GM19452 (cell line): ENCODE measurements around the gene COX8A.
"Not testable (repeated sequence)": the region's sequence is repeated elsewhere in the genome, so short reads cannot be mapped to it uniquely, and the experiment has no call there.

Experiments
- ATAC-seq: cut with Tn5 transposase; IDR thresholded peaks from one replicate; pipeline ENCODE4 v1.9.1; 2021; ENCODE audit not compliant: unreplicated experiment

COX8A gene, protein sequence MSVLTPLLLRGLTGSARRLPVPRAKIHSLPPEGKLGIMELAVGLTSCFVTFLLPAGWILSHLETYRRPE

DNA sequence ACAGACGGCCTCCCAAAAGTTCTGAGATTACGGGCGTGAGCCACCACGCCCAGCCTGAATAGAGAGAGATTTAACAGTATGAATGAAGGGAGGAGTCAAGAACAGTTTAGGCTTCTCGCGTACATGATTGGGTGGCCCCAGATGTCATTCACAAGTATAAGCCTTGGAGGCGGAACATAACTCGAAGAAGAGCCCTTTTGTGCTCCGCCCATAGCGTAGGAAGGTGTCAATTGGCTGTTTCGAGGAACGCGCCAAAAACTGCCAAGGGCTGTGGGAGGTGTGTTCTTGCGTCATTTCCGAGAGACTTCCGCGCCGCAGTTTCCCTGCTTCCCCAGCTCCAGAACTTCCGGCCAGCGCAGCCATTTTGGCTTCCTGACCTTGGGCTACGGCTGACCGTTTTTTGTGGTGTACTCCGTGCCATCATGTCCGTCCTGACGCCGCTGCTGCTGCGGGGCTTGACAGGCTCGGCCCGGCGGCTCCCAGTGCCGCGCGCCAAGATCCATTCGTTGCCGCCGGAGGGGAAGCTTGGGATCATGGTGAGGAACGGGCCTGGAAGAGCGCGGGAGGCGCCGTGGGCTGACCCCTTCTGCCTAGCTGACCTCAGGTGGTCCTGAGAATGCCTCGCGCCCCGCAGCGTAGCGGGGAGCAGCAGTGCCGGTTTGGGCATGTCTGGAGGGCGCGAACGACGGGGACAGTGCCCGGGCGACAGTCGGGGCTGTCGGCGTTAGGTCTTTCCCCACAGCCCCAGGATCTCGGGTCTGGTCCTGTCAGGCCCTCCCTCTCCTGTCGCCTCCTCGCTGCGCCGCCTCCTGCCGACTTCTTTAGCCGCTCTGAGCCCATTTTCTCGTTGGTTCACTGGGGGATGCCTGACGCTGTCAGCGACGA lies at the start of gene COX8A:
COX8A (plus strand) TSS at position 362 of the 885 bp plus-strand sequence; CDS start at position 423, 61 bp downstream.
- ATAC-seq: peak; percentile 96

DNA sequence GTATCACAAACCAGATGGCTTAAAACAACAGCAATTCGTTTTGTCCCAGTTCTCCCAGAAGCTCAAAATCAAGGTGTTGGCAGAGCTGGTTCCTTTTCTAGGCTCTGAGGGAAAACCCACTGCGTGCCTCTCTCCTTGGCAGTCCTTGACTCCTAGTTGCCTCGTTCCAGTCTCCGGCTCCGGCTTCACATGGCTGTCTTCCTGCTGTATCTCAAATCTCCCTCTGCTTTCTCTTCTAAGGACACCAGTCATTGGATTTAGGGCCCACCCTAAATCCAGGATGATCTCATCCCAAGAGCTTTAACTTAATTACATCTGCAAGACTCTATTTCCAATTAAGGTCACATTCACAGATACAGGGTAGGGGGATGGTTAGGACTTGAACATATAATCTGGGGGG lies 44.8 kb upstream of the COX8A start:
- ATAC-seq: no peak

DNA sequence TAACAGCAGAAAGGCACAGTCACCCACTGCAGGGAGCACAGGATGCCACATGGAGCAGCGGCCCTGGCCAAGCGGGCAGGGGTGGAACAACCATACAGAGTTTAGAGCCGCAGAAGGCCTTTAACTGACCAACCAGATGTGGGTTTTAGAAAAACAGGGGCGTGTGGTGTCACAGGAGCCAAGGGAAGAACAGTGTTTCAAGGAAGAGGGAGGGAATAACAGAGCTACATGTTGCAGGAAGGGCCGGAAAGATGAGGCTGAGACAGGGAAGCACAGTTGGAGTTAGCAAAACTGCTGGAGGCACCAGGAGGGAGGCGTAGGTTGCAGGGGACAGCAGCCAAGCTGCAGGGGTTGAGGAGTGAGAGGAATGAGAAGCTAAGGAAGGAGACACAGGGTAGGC lies 43.4 kb upstream of the COX8A start:
- no peak for ATAC-seq

DNA sequence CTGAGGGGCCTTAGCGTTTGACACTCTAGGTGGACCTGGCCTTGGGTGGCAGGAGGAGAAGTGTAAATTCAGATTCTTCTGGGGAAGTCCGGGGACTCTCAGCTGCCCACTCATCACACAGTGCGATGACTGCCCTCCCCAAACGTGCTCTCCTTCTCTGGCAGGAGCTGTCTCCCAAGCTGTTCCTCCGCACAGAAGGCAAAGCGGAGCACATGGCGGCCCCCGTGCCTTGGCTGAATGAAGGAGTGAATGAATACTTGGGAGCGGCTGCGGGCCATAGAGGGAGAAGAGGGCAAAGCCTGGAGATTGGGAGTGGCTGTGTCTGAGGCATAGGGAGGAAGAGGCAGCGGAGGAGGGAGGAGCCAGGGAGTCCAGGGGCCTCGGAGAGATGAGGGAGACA lies 42.5 kb upstream of the COX8A start:
- no peak for ATAC-seq

DNA sequence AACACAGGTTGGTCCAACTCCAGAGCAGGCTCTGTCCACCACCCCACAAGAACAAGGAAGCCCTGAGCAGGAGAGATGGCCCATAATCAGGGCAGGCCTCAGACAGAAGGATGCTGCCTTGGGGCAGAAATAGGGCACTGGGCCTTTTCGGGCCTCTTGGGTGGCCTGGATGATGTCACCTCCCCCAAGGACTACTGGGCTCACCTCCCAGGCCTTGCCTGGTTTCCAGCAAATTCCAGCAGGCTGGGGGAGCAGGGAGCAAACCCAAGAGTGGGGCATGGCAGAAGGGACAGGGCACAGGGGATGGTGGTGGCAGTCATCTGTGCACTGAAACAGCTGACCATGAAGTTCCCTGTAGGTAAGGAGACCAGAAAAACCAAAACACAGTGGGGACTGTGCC lies 41.0 kb upstream of the COX8A start:
- ATAC-seq: no peak

DNA sequence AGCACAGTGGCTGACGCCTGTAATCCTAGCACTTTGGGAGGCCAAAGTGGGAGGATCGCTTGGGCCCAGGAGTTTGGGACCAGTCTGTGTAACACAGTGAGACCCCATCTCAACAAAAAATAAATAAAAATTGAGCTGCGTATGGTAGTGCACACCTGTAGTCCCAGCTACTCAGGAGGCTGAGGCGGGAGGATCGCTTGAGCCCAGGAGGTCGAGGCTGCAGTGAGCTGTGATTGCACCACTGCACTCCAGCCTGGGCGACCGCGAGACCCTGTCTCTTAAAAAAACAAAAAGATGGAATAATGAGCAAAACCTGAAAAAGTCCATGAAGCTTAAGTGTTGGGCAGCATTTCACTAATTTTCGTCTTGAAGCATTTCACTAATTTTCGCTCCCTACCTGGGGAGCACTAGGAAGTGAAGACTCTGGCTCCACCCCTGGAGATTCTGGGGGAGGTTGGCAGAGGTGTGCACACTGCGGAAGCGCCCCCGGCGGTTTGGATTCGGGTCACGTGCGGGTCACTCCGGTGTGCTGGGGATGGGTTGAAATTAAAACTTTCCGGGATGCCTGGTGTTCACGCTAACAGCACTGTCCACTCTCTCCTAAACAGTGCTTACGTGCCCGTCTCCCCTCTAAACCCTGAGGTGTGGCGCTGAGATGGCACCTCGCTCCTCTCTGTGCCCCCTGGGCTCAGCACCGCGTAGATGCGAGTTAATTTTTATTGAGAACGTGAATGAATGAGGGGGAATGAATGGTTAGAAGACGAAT lies 36.5 kb upstream of the COX8A start:
- ATAC-seq: peak; percentile 15

DNA sequence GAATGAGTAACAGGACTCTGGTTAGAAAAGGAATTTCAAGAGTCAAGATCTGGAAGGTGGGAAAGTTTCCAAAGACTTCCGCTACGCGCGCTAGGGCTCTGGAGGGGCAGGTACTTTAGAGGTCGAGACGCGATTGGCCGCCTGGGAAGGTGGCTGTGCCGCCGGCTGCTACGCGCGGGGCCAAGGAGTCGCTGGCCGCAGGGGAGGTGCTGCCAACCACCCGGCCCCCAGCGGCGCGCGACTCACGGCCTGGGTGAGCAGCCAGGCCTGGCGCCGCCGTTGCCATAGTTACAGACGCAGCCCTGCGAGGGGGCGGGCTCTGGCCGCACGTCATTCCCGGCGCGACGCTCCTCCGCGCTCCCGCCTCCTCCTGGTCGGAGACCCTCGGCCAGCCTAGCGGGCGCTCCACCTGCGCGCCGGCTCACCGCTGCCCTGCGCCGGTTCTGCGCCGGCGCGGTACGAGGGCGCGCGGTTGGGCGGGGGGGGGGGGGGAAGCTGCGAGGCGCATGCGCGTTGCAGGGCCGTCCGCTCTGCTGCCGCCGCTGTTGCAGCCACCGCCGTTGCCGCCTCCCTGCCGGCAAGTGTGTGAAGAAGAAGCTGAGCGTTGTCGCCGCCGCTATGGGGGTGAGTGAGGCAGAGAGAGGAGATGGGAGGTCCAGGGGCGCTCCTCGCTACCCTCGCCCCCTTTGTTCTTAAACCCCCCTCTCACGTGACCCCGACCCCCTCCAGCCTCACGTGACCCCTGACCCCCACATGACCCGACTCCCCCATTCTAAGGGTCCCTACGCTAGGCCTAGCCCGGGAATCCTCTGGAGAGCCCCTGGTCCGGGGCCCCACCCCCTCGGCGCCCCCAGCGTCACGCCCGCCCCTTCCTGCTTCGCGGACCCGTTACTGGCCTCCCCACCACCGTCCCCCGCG lies 35.7 kb upstream of the COX8A start, which contains the start of gene NAA40:
NAA40 (plus strand) TSS at position 524 of the 918 bp plus-strand sequence; CDS start at position 619, 95 bp downstream.
- ATAC-seq: peak; percentile 88

DNA sequence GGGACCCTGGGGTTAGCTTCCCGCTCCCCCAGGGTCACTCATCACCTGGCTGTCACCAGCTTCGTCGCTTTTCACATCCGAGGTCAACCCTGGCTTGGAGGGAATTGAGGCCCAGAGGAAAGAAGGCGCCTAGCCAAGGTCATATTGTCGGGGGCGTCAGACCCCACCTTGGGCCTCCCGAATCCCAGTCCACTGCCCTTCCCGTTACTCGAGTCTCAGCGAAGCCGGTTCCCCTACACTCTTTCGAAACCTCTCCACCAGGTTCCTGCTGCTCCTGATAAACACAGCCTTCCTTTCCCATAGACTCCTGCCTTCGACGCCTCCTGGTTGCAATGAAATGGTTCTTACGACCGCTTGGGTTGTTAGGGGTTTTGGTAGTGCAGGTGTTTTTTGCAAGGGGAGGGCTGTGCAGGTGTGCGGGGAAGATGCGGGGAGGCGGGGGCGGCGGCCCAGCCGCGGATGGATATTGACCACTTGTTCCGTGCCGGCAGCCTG lies 35.0 kb upstream of the COX8A start:
- no peak for ATAC-seq

DNA sequence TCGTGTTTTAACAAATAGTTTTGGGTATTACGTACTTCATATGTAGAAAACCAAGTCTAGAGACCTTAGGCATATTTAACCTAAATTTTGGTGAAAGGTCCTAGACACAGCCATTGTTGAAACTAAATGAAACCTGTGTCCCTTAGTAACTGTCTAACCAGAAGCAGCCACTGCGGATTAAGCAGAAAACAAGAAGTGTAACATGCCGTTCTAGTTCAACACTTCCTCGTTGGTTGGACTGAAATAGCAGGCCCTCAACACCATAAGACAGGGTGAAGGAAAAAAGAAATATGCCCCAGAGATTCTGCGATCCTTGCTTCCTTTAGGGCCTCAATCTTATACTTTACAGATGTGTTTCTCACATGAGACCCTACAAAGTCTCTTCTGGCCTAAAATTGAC lies 33.6 kb upstream of the COX8A start:
- ATAC-seq: no peak

DNA sequence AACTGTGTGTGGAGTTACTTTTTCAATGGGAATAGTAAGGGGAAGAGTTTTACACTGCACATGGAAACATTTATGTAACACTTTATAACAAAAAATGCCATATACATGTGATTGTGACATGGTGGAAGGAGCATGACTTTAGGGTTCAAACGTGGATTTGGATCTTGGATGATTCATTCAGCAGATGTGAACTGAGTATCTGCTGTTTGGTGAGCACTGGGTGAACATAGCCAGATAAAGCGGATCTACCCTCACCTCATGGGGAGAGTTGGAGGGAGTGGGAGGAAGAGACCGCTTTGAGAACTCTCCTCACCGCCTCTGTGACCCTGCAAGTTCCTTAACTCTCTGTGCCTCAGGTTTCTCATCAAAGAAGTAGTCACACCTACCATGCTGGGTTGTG lies 32.5 kb upstream of the COX8A start:
- ATAC-seq: no peak

DNA sequence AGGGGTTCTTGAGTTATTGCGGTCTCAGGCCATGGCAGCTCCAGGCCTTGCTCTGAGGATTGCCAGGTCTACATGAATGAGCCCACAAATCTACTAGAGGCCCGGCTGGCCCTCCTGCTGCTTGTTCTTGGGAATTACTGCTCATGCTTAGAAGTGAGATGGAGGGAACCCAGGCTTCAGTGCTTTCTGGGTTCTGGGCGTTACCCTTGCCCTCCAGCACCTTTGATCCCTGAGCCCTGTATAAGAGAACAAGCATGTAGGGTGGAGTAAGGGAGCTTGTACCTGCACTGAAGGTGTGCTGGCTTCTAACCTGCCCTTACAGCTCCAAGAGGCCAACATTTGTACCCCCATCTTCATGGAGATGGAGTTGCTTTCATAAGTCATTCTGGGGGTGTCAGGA lies 31.6 kb upstream of the COX8A start:
- ATAC-seq: no peak

DNA sequence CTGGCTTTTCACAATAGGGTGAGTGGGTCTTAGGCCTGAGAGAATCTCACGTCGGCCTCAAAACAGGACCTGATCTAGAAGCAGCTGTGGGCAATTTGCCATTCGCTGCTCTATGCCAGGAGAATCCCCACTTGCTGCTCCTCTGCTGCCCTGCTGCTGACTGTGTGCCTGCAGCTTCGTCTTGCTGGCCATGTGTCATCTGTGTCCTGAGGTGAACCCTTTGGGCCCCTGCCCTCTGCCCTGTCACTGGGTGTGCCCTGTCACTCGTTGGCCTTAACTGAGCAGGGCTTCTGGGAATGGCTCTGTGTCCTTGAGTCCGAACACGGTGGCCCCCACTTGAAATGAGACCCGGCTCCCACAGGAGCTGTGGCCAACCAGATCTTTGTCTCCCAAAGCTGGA lies 29.4 kb upstream of the COX8A start:
- ATAC-seq: no peak

DNA sequence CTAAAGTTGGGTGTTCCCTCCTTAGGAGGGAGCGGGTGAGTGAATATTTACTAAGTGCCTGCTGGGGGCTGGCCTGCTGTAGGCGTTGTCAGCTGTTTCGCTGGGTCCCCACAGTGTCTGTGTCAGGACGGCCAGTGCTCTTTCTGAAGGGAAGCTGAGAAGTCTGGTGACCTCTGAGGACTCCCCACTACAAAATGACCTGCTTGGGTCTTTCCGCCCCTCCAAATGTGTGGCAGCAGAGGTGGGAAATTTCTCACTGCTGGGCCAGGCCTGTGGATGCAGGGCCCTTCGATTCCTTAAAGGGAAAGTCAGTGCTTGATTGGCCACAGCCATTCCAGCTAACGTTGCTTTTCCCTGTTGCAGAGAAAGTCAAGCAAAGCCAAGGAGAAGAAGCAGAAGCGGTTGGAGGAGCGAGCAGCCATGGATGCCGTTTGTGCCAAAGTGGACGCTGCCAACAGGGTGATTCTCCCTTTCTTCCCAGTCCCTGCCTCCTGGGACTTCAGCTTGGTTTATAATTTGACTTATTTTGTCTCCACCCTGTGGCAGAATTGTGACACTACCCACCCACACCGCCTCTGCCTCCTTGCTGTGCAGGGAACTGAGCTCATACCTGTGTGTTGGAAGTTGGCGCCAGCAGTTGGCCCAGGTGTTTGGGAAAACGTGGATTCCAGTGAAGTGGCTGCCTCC lies 28.8 kb upstream of the COX8A start:
- ATAC-seq: no peak

DNA sequence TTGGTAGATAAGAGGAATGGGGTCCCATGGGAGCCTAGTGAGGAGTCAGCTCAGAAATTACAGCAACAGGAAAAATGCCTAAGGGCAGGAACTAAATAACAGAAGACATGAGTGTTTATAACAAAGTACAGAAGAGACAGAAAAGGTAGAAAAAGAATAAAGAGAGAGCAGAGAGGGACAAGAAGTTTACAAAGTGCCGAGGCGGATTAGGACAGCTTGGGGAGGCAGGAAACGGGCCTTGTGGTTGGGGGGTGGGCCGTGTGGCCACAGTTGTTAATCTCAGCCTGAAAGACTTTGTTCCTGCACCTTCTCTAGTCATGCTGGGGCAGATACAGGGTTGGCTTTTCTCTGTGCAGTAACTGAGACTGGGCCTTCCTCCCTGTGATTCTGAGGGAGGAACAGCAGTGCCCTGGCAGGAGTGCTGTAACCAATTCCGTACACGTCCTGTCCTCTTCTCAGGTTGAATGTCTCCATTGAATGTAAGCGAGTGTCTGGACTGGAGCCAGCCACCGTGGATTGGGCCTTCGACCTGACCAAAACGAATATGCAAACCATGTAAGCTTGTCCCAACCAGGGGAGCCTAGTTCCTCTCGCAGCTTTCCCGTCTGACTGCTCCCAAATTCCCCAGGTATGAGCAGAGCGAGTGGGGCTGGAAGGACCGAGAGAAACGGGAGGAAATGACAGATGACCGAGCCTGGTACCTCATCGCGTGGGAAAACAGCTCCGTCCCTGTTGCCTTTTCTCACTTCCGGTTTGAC lies 22.5 kb upstream of the COX8A start:
- no peak for ATAC-seq

DNA sequence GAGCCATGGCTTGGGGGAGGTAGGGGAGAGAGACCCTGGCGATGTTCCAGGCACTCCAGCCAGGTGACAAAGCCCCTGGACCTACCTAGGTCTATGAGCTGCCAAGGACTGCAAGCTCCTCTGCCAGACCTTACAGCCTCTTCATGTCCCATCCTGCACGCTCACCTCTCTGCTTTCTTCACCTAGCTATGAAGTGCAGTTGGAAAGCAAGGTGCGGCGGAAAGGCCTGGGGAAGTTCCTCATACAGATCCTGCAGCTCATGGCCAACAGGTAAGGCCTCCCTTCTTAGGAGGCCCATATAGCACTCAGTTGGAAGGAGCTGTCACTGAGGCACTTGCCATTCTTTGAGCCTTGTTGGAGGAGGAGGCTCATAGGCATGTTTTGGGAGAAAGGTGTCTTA lies 21.9 kb upstream of the COX8A start:
- ATAC-seq: no peak

DNA sequence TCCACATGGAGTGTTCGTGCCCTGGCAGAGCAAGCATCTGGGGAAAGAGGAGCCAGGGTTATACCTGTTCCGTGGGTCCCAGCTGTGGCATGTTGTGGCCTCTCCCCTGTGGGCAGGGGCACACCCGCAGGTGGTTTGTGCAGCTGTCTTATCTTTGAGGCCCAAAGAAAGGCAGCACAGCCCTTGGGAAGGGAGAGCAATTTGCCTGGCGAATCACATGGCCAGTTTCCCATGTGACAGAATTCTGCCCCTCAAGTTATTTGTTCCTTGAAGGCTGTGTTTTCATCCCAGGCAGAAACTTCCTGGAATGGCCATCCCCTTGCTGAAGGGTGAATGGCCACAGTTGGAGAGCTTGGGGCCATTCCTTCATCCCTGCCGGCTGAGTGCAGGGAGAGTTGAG lies 16.4 kb upstream of the COX8A start:
- ATAC-seq: no peak

DNA sequence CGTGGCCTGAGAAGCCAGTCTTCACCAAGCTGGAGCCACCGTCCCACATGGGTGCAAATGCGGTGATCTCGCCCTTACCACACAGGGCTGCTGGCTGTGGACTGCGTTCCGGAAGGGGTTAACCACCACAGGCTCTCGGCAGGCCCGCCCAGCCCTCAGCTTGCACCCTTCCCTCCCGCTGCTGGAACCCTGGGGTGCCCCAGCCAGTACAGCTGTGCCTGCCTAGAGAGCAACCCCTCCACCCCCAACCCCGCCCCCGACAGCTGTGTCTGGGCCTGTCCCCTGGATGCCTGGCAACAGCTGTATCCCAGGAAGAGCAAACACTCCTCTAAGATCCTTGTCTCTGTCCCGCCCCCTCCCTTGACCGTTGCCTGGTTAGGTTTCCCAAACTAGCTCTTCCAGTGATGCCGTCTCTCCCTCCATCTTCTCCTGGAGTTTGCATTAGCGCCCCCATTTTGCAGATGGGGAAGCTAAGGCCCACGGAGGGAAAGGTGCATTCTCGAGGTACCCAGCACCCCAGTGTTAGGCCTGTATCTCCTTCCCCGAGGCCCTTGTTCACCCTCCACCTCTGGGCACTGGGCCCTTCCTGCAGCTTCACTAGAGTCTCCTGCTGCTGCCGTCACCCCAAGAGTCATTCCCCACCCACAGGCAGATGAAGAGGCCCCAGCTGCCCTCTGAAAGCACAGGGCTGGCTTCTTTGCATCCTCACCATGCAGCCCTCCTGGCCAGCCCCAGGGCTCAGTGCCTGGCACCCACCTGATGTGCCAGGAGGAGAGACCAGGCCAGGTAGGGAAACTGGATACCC lies 12.6 kb upstream of the COX8A start:
- no peak for ATAC-seq

DNA sequence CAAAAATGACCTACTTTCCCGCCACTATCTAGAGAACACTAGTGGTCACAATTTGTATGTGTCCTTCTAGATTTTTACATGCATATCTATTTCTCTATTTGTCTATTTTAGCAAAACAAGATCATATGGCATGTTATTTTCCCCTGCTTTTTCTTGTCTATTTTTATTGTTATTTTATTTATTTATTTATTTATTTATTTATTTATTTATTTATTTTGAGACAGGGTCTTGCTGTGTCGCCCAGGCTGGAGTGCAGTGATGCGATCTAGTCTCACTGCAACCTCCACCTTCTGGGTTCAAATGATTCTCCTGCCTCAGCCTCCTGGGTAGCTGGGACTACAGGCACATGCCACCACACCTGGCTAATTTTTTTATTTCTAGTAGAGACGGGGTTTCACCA lies 10.5 kb upstream of the COX8A start:
- not testable (repeated sequence) for ATAC-seq

DNA sequence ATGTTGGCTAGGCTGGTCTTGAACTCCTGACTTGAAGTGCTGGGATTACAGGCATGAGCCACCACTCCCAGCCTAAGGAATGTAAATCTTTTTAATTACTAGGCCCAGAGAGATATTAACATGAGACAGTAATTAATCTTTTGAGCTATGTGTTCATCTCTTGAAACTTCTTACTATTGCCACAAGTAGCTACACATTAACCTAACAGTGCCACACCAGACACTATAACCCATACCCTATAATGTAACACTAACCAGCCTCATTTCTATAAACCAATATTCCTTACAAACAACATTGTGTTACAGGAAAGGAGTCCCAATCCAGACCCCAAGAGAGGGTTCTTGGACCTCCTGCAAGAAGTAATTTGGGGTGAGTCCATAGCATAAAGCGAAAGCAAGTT lies 8.0 kb upstream of the COX8A start:
- ATAC-seq: no peak
